ENCODE data around the gene PRKG1. TPM values are rescaled to one million over a fixed set of nuclear protein-coding genes. Genes with fewer than 3 reads are reported as not detected.
A peak's percentile ranks its signal among the peaks of the same experiment; 100 is the strongest.

Gene PRKG1
- total and polyA plus RNA-seq, 8 donors, result 1.2 to 9.6 (median 2.9) TPM

DNA sequence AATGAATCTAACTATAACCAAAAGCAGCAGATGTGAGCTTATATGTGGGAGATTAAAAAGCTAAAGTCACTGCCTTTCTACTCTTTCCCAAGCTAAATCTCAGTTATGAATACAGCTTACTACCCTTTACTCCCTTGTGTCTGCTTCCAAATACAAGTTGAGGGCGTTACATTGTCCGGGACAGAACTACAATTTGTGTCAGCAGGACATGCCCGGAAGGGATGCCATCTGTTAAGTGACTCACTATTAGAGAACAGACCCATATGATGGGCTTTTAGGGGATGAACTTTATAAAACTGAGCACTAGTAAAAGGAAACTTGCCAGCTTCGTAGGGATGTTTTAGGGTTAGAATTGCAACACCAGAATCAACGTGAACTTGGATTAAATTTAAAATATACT, 924.8 kb downstream of the PRKG1 start:
- FAIRE-seq, result no peak
- Histone ChIP-seq H3K4me1 (no peaks in the 10 kb centered on the region), H3K27ac (no peak overlapping the region), H3K4me3 (no peak overlapping the region), H3K36me3 (no peaks in the 10 kb centered on the region), H3K9me3 (no peaks in the 10 kb centered on the region), H3K27me3 (no peaks in the 10 kb centered on the region)
- ATAC-seq, result no peak
- TF ChIP-seq, protein P1, sequence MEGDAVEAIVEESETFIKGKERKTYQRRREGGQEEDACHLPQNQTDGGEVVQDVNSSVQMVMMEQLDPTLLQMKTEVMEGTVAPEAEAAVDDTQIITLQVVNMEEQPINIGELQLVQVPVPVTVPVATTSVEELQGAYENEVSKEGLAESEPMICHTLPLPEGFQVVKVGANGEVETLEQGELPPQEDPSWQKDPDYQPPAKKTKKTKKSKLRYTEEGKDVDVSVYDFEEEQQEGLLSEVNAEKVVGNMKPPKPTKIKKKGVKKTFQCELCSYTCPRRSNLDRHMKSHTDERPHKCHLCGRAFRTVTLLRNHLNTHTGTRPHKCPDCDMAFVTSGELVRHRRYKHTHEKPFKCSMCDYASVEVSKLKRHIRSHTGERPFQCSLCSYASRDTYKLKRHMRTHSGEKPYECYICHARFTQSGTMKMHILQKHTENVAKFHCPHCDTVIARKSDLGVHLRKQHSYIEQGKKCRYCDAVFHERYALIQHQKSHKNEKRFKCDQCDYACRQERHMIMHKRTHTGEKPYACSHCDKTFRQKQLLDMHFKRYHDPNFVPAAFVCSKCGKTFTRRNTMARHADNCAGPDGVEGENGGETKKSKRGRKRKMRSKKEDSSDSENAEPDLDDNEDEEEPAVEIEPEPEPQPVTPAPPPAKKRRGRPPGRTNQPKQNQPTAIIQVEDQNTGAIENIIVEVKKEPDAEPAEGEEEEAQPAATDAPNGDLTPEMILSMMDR (IDR thresholded peaks at IDR 0.05), result no peak
- DNase-seq, result no peak
- WGBS, 2 donors, result 74 to 81% methylated on average over 5 of the region's 5 CpGs
- intact Hi-C loops (cut with DNase I), result no loop called here

DNA sequence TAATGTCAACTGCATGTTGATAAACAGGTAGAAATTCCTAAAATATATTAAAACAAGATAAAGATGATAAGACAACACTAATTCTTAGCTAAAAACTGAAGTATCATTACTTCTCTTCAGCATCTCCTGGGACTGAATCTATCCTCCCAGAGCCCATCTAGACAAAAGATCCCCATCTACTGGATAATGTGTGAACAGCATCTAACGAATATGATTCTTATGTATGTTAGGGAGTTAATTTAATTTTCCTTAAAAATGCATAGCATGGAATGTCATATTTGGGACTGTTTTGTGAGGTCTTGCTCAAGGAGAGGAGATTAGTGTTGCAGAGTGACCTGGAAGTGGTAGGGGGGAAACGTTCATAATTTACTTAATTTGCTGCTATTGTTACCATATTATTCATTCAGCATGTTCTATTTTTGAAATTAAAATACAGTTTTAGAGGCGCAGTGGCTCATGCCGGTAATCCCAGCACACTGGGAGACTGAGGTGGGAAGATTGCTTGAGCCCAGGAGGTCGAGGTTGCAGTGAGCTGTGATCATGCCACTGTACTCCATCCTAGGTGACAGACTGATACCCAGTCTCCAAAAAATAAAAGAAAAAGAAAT, 930.2 kb downstream of the PRKG1 start:
- no peak for DNase-seq
- peak; percentile 64 for FAIRE-seq
- ATAC-seq, result peak in 3 of 4 donors; percentile 45 to 56 (median 54)

DNA sequence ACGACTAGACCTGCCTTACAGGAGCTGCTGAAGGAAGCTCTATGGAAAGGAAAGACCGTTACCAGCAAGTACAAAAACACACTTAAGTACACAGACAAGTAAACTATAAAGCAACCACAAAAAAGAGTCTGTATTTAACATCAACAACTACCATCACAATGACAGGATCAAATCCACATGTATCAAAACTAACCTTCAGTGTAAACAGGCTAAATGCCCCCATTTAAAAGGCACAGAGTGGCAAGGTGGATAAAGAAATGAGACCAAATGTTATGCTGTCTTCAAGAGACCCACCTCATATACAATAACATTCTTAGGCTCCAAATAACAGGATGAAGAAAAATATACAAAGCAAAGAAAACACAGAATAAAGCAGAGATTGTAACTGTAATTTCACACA, 932.8 kb downstream of the PRKG1 start:
- FAIRE-seq (no peak), ATAC-seq (no peak), DNase-seq (no peak)
- TF ChIP-seq, protein P1 (IDR thresholded peaks at IDR 0.05), result no peak
- intact Hi-C loops (cut with DNase I), result no loop called here
- no peaks in the 10 kb centered on the region for H3K36me3 ChIP-seq
- no peaks in the 10 kb centered on the region for H3K9me3 ChIP-seq
- WGBS, 2 donors, result 90 to 95% methylated on average over 2 of the region's 2 CpGs
- H3K27me3 ChIP-seq, result no peaks in the 10 kb centered on the region
- no peaks in the 10 kb centered on the region for H3K4me1 ChIP-seq
- H3K4me3 ChIP-seq, result no peak overlapping the region
- H3K27ac ChIP-seq, result no peak overlapping the region

More for the DNA sequence above, 930.2 kb downstream of the PRKG1 start:
- Histone ChIP-seq H3K27ac (no peak overlapping the region), H3K9me3 (no peaks in the 10 kb centered on the region), H3K4me3 (no peak overlapping the region), H3K27me3 (no peaks in the 10 kb centered on the region), H3K36me3 (no peaks in the 10 kb centered on the region), H3K4me1 (no peaks in the 10 kb centered on the region)
- TF ChIP-seq, protein P1 (IDR thresholded peaks at IDR 0.05), result peak in 2 of 4 donors; percentile 19 to 33
- 37 to 40% methylated on average over 5 of the region's 5 CpGs for WGBS, 2 donors
- intact Hi-C loops (cut with DNase I), result no loop called here

DNA sequence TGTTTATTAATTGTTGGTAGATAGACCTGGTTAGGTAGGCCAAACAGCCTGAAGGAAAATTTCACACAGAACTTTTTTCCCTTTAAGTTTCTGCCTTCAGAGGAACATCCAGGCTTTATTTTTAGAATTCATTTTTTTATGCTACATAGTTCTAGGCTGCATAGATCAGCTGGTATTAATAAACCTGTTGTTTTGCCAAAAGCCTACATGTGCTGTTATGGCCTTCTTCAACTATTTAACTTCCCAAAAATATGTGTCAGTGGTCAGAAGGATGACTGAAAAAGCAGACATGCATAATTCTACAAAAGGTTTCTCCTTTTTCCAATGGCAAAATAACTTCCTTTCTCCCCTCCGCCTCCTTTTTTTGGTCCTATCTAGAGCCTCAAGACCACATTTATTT, 936.8 kb downstream of the PRKG1 start:
- WGBS, 2 donors, result 95% methylated on average over 1 of the region's 1 CpG
- intact Hi-C loops (cut with DNase I), result no loop called here
- Histone ChIP-seq H3K27me3 (no peaks in the 10 kb centered on the region), H3K4me1 (no peaks in the 10 kb centered on the region), H3K4me3 (no peak overlapping the region), H3K36me3 (no peaks in the 10 kb centered on the region), H3K9me3 (no peaks in the 10 kb centered on the region), H3K27ac (no peak overlapping the region)
- TF ChIP-seq, protein P1 (IDR thresholded peaks at IDR 0.05), result no peak
- no peak for ATAC-seq
- FAIRE-seq, result no peak
- DNase-seq, result no peak

DNA sequence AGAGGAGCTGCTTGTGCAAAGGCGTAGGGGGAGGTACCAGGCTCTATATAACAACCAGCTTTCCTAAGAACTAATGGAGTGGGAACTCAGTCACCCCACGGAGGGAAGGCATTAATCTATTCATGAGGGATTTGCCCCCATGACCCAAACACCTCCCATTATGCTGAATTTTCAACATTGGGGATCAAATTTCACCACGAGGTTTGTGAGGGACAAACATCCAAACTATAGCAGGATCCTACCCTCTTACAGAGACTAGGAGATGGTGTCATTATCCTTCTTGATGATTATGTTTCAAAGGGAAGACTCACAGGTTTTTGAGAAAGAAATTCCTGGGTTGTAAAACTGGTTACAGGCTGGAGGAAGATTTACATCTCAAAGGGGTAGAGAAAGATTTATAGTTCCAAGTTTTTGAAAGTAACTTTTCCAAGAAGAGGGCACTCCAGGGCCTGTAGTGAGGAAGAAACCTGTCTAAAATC, 944.8 kb downstream of the PRKG1 start:
- Histone ChIP-seq H3K9me3 (no peaks in the 10 kb centered on the region), H3K27ac (no peak overlapping the region), H3K4me3 (no peak overlapping the region), H3K36me3 (no peaks in the 10 kb centered on the region), H3K27me3 (no peaks in the 10 kb centered on the region), H3K4me1 (peaks cover 0 to 5% (median 0%) of the 10 kb centered on the region in 3 donors)
- TF ChIP-seq, protein P1 (IDR thresholded peaks at IDR 0.05), result no peak
- no peak for ATAC-seq
- no peak for DNase-seq
- 67 to 73% methylated on average over 3 of the region's 3 CpGs for WGBS, 2 donors
- intact Hi-C loops (cut with DNase I), result no loop called here
- no peak for FAIRE-seq
